ENCODE data around the gene APH1A.
A peak's percentile ranks its signal among the peaks of the same experiment; 100 is the strongest.
"Not testable (repeated sequence)": the region's sequence is repeated elsewhere in the genome, so short reads cannot be mapped to it uniquely, and the experiment has no call there.

Gene APH1A

DNA sequence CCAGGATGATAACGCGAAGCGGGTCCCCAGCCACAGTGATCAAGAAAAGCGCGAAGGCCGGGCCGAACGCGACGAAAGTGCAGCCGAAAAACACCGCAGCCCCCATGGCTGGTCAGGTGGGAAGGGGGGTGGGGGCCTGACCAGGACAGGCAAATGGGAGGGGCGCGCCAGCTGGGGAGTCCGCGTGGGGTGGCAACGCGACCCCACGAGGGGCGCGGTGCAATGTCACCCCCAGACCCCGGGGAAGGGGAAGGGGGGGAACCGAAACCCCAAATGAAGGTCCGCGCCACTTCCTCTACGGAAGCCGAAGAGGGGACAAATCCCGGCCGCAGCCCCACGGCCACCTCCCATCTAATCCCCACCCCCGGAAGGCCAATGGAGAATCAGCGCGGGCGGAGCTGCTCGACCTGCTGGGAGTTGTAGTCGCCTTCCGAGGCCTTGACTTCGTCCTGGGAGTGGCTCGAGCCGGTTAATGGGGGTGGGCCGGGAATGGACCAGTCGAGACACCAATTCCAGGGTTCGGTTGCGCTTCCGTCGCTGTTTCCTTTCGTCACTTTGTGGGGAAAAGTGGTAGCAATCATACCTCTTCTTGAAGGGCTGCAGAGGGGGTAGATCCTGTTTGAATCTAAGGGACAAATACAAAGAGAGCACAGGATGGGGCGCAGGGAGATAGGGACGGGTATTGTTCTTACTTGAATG is at the start of gene APH1A:
Gene APH1A (minus strand): TSS at position 312 of the 699 bp plus-strand sequence. CDS start 206 bp downstream, at position 106.
- peak; percentile 97 for DNase-seq (ENCODE audit: low read depth)
- TF ChIP-seq POLR2A (IDR thresholded peaks at IDR 0.05; ENCODE audit: extremely low read depth, insufficient read length): peak; percentile 65
- TF ChIP-seq, protein P1, sequence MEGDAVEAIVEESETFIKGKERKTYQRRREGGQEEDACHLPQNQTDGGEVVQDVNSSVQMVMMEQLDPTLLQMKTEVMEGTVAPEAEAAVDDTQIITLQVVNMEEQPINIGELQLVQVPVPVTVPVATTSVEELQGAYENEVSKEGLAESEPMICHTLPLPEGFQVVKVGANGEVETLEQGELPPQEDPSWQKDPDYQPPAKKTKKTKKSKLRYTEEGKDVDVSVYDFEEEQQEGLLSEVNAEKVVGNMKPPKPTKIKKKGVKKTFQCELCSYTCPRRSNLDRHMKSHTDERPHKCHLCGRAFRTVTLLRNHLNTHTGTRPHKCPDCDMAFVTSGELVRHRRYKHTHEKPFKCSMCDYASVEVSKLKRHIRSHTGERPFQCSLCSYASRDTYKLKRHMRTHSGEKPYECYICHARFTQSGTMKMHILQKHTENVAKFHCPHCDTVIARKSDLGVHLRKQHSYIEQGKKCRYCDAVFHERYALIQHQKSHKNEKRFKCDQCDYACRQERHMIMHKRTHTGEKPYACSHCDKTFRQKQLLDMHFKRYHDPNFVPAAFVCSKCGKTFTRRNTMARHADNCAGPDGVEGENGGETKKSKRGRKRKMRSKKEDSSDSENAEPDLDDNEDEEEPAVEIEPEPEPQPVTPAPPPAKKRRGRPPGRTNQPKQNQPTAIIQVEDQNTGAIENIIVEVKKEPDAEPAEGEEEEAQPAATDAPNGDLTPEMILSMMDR (IDR thresholded peaks at IDR 0.05; ENCODE audit: low read depth, low read length): no peak
- TF ChIP-seq MYC (IDR thresholded peaks at IDR 0.05; ENCODE audit: low read depth, low read length): peak; percentile 56; the same call in 1 of the 2 replicates
- TF ChIP-seq, protein P2, sequence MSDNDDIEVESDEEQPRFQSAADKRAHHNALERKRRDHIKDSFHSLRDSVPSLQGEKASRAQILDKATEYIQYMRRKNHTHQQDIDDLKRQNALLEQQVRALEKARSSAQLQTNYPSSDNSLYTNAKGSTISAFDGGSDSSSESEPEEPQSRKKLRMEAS (IDR thresholded peaks at IDR 0.05; ENCODE audit: low read depth, low read length): no peak; the same call in 1 of the 2 replicates
- H3K4me3 ChIP-seq (ENCODE audit: low read depth, low read length): peak within 1 kb of the TSS; percentile 98

DNA sequence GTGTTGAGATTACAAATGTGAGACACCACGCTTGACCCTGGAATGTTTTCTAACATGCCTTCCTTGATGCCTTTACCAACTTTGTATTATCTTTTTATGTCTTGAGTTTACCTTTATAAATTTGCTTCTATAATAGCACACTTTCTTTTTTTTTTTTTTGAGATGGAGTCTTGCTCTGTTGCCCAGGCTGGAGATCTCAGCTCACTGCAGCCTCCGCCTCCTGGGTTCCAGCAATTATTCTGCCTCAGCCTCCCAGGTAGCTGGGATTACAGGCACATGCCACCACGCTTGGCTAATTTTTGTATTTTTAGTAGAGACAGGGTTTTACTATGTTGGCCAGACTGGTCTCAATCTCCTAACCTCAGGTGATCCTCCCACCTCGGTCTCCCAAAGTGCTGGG is 45.9 kb upstream of the APH1A start:
- not testable (repeated sequence) for H3K4me3 ChIP-seq (ENCODE audit: low read depth, low read length); DNase-seq (ENCODE audit: low read depth)

DNA sequence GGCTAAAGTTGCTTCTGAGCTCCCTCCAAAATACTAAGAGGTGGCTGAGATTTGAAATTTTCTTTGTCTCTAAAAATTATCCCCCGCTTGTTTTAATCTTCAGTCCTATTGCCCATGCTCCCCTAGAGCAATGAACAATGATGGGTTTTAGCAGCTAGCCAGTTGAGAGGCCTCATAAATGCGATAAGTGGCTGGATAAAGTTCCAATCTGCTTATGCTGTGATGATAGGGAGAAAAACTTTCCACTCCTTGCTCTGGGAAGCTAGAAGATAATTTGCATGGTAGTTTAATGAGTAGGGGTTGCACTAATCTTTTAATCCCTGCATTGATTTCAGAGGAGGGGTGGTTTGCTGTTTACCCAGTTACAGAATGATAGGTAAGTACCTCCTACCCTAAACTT is 42.9 kb upstream of the APH1A start:
- H3K4me3 ChIP-seq (ENCODE audit: low read depth, low read length): no peak overlapping the region
- TF ChIP-seq, protein P1 (IDR thresholded peaks at IDR 0.05; ENCODE audit: low read depth, low read length): no peak
- TF ChIP-seq, protein P2 (IDR thresholded peaks at IDR 0.05; ENCODE audit: low read depth, low read length): no peak
- DNase-seq (ENCODE audit: low read depth): no peak

DNA sequence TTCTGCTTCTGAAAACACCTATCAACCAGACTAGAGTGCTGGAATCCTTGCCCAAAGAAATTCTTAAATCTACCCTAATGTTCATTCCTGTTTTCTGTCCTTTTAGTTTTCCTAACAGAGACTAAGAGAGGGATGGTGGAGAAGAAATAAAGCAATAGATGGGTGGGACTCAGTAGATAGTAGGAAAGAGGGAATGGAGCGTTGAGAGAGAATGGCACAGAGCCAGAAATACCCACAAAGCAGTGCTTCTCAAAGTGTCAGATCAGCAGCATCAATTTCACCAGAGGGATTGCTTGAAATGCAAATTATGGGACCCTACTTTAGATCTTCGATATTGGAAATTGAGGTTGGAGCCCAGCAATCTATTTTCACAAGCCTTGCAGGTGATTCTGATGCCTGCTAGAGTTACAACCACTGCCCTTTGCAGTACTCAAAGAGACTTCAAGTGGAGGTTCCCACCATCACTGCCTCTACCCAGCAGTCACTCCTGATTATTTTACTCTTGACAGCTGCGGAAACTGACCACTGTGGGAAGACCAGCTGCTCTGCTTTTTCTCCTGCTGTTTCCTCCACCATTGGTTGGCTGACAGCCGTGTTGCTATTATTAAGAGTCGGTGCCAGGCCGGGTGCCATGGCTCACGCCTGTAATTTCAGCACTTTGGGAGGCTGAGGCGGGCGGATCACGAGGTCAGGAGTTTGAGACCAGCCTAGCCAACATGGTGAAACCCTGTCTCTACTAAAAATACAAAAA is 41.1 kb upstream of the APH1A start:
- TF ChIP-seq POLR2A (IDR thresholded peaks at IDR 0.05; ENCODE audit: extremely low read depth, insufficient read length) (no peak), MYC (IDR thresholded peaks at IDR 0.05; ENCODE audit: low read depth, low read length) (no peak)
- TF ChIP-seq, protein P1 (IDR thresholded peaks at IDR 0.05; ENCODE audit: low read depth, low read length): no peak
- TF ChIP-seq, protein P2 (IDR thresholded peaks at IDR 0.05; ENCODE audit: low read depth, low read length): no peak

DNA sequence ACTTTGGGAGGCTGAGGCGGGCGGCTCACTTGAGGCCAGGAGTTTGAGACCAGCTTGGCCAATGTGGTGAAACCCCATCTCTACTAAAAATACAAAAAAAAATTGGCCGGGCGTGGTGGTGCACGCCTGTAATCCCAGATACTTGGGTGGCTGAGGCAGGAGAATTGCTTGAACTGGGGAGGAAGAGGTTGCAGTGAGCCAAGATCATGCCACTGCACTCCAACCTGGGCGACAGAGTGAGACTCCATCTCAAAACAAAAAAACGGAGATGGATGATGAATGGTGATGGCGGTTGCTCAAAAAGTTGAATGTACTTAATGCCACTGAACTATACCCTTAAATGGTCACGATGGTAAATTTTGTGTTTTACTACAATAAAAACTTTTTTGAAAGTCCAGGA is 39.8 kb upstream of the APH1A start:
- DNase-seq (ENCODE audit: low read depth); H3K4me3 ChIP-seq (ENCODE audit: low read depth, low read length): not testable (repeated sequence)

More for the DNA sequence above, 41.1 kb upstream of the APH1A start:
- H3K4me3 ChIP-seq (ENCODE audit: low read depth, low read length): no peak overlapping the region
- DNase-seq (ENCODE audit: low read depth): no peak

DNA sequence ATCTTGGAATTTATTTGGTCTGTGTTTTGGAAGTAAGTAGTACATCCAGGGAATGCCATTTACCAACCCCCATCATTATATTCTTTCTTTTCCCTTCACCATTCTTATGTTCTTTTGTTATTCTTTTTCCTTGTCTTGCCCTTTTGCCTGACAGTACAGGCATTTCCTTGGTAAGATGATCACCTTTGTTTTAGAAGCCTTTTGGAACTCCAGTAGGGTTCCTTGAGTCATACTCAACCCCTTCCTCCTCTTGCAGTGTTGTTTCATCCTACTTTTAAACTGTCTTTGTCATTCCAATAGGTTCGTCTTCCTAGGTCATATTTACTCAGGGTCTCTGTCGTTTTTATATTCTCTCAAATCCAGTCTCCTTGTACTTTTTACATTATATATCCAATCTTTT is 34.1 kb upstream of the APH1A start:
- DNase-seq (ENCODE audit: low read depth): no peak
- TF ChIP-seq, protein P2 (IDR thresholded peaks at IDR 0.05; ENCODE audit: low read depth, low read length): no peak
- no peak overlapping the region for H3K4me3 ChIP-seq (ENCODE audit: low read depth, low read length)

DNA sequence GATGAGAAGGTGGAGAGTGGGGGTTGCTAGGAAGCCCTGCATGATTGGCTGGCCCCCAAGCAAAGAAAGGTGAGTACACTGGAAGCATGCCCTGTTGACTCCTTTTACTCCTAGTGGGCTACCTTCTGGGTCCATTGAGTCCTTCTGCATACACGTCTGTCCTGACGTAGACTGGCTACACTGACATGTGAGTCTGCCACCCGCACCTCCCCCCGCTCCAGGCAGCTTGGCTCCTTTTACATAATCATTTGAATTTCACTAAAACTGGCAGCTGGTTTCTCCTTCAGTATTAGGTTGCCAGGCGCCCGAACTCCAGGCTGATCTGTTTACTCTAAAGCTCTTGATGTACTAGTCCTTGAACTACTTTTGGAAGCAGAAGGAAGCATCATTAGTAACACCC is 33.5 kb upstream of the APH1A start:
- no peak for DNase-seq (ENCODE audit: low read depth)
- no peak overlapping the region for H3K4me3 ChIP-seq (ENCODE audit: low read depth, low read length)
- TF ChIP-seq MYC (IDR thresholded peaks at IDR 0.05; ENCODE audit: low read depth, low read length): no peak
- TF ChIP-seq, protein P1 (IDR thresholded peaks at IDR 0.05; ENCODE audit: low read depth, low read length): no peak
- no peak for TF ChIP-seq POLR2A (IDR thresholded peaks at IDR 0.05; ENCODE audit: extremely low read depth, insufficient read length)
- TF ChIP-seq, protein P2 (IDR thresholded peaks at IDR 0.05; ENCODE audit: low read depth, low read length): no peak

All from NB4 (cell line).